Adrenal gland (tissue), 12 donors: ENCODE measurements around the gene SMYD1. TPM values are rescaled to one million over a fixed set of nuclear protein-coding genes. Genes with fewer than 3 reads are reported as not detected.

ENCODE experiments used
- DNase-seq, 7 donors: peaks; one replicate each; pipeline ENCODE4 v3.0.0-alpha.2; 2019 to 2020
- H3K27ac ChIP-seq, 5 donors: fragments of 200-600 bp; sonication (generic) in 4 of 5; 1 replicate in 3 of 5; 2 replicates in 2 of 5; pipeline versions ENCODE4 v1.5.1 to v1.8.0; 2016 to 2020; ENCODE audit warnings: mild to moderate bottlenecking in 1 of 5
- H3K27me3 ChIP-seq: fragments of 200-600 bp; 2 replicates; pipeline ENCODE4 v1.8.0; 2021
- H3K36me3 ChIP-seq, 2 donors: fragments of 200-600 bp; replicated peaks in 1 of 2; 1 replicate in 1 of 2; 2 replicates in 1 of 2; pipeline versions ENCODE4 v1.5.1 to v1.8.0; 2018 to 2022
- H3K4me1 ChIP-seq, 2 donors: fragments of 200-600 bp; replicated peaks in 1 of 2; 1 replicate in 1 of 2; 2 replicates in 1 of 2; pipeline versions ENCODE4 v1.5.1 to v1.8.0; 2018 to 2021
- H3K4me3 ChIP-seq, 4 donors: fragments of 200-600 bp; sonication (generic) in 3 of 4; one replicate each; pipeline ENCODE4 v1.5.1; 2016 to 2018
- H3K9me3 ChIP-seq, 3 donors: fragments of 200-600 bp; sonication (generic) in 1 of 3; replicated peaks in 1 of 3; 1 replicate in 2 of 3; 2 replicates in 1 of 3; pipeline versions ENCODE4 v1.5.1 to v1.8.0; 2016 to 2021
- POLR2A ChIP-seq, 2 donors: fragments of 450-650 bp; IDR thresholded peaks; one replicate each; pipeline ENCODE4 v1.6.1; 2017; ENCODE audit warnings: antibody characterized with exemption in 2 of 2, mild to moderate bottlenecking in 2 of 2, moderate library complexity in 1 of 2
- WGBS, 4 donors: extraction: QIAGEN DNeasy Blood & Tissue Kit in 2 of 4; methylation state at CpG; one replicate each; pipeline versions ENCODE4 v1.1.5 to v1.1.7; 2013 to 2017; 5-methylcytosine and 5-hydroxymethylcytosine counted together
- intact Hi-C, 2 donors: fragments of 100-400 bp; cut with DNase I; formaldehyde crosslinking; loops; one replicate each; pipeline versions ENCODE4 v1.14.1 to v1.15.0; 2022 to 2023
- polyA plus RNA-seq, 3 donors: library from polyadenylated mRNA; stranded (reverse); fragments of 200-250 nt in 2 of 3; fragments of 350-450 nt in 1 of 3; fragmentation: Illumina TruSeq in 1 of 3; extraction: RNeasy Lipid Tissue Mini Kit (QIAGEN cat#74804) in 1 of 3; gene quantifications; one replicate each; pipeline ENCODE4 v1.2.3, GENCODE V29; 2013 to 2014
- total RNA-seq, 9 donors: library from RNA; depleted of rRNA in 4 of 9; stranded (reverse); fragments of >200 nt in 4 of 9; fragments of 120-200 nt in 1 of 9; fragmentation: NEBNext Ultra II Directional in 1 of 9; extraction: Animal tissue kit (Norgen Biotek cat#: 25700) in 1 of 9; gene quantifications; one replicate each; pipeline versions ENCODE4 v1.1.0 to v1.2.4, GENCODE V29; 2013 to 2023
- TF ChIP-seq, protein P1 (sequence below), 6 experiments: fragments of 450-650 bp in 4 of 6; fragments of 200-600 bp in 2 of 6; sonication (generic) in 1 of 6; IDR thresholded peaks; 1 replicate in 5 of 6; 2 replicates in 1 of 6; pipeline versions ENCODE4 v1.5.1 to v1.8.0; 2016 to 2021; ENCODE audit warnings: antibody characterized with exemption in 6 of 6, mild to moderate bottlenecking in 2 of 6, moderate library complexity in 1 of 6
- donor health status: healthy with polysubstance abuse.
- donor health status: Bipolar disorder and iron deficiency.
- donor health status: DM: yes; HTN: yes; CAD: no.
- donor health status: DM: no; HTN: no; CAD: no.
- donor health status: DM: no; HTN: no; CAD: no.
- donor health status: DM: yes; HTN: yes; CAD: no.

The SMYD1 gene
- total and polyA plus RNA-seq, 12 donors = under 0.01 to 0.34 (median 0.07) TPM; not detected in 8

DNA sequence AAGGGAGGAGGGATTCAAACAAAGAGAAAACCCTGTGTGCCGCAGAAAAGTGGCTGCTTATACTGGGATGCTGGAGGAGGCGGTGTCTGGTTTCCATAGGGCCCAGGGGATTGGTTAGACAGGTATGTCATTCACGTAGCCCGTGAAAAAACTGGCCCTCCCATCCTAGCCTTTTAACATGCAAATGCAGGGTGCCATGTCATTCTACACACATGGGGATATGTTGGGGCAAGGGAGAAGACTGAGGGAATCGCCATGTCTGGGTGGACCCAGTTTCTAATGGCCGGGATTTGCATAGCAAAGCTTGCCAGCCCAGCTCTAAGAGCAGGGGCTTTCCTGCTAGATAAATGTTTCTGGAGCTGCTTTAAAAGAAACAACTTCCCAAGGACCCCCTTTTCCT lies 43.1 kb upstream of the SMYD1 start:
- TF ChIP-seq POLR2A (IDR thresholded peaks at IDR 0.05) = no peak
- TF ChIP-seq, protein P1, sequence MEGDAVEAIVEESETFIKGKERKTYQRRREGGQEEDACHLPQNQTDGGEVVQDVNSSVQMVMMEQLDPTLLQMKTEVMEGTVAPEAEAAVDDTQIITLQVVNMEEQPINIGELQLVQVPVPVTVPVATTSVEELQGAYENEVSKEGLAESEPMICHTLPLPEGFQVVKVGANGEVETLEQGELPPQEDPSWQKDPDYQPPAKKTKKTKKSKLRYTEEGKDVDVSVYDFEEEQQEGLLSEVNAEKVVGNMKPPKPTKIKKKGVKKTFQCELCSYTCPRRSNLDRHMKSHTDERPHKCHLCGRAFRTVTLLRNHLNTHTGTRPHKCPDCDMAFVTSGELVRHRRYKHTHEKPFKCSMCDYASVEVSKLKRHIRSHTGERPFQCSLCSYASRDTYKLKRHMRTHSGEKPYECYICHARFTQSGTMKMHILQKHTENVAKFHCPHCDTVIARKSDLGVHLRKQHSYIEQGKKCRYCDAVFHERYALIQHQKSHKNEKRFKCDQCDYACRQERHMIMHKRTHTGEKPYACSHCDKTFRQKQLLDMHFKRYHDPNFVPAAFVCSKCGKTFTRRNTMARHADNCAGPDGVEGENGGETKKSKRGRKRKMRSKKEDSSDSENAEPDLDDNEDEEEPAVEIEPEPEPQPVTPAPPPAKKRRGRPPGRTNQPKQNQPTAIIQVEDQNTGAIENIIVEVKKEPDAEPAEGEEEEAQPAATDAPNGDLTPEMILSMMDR (IDR thresholded peaks at IDR 0.05) = no peak

DNA sequence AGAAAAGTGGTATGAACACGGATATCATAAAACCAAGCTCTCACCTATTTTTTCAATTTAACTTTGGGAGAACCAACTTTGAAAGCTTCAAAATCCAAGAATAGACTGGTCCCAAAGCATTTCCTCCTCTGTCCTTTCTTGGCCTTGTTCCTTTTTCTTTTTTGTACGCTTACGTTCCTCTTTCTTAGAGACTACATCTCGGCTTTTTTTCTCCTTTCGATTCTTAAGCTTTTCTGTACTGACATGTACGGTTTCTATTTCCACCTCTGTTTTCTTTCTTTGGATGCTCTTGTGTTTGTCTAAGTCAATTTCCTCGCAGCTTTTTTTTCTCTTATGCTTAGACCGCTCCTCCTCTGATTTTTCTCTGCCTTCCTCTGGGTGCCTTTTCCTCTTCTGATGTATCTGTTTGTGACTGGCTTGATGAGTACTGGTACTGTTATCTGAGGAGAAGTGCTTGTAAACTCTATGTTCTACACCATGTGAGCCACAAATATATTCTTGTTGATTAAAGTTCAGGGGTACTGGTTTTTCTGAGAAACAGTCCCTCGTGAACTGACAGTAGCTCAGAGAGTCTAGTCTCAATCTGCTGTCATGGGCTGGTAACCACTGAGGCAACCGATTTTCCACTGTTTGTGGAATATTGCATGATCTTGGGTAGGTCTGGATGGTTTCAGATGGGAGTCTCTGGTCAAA lies 39.8 kb upstream of the SMYD1 start:
- WGBS, 4 donors = 80 to 91% (median 82%) methylated on average over 10 of the region's 10 CpGs
- no peak for TF ChIP-seq POLR2A (IDR thresholded peaks at IDR 0.05)
- TF ChIP-seq, protein P1 (IDR thresholded peaks at IDR 0.05) = no peak
- no peaks in the 10 kb centered on the region for H3K4me1 ChIP-seq
- no peaks in the 10 kb centered on the region for H3K9me3 ChIP-seq
- no peak overlapping the region for H3K4me3 ChIP-seq
- no peak for DNase-seq
- H3K27ac ChIP-seq = no peak overlapping the region
- intact Hi-C loops = no loop called here
- no peaks in the 10 kb centered on the region for H3K27me3 ChIP-seq
- peaks cover 0 to 21% of the 10 kb centered on the region in 2 donors for H3K36me3 ChIP-seq

More for the DNA sequence above, 43.1 kb upstream of the SMYD1 start:
- no peak overlapping the region for H3K4me3 ChIP-seq
- H3K9me3 ChIP-seq = no peaks in the 10 kb centered on the region
- intact Hi-C loops = no loop called here
- H3K4me1 ChIP-seq = no peaks in the 10 kb centered on the region
- peaks cover 0 to 7% of the 10 kb centered on the region in 2 donors for H3K36me3 ChIP-seq
- DNase-seq = no peak
- H3K27ac ChIP-seq = no peak overlapping the region
- H3K27me3 ChIP-seq = no peaks in the 10 kb centered on the region
- 76 to 85% (median 82%) methylated on average over 6 of the region's 6 CpGs for WGBS, 4 donors

DNA sequence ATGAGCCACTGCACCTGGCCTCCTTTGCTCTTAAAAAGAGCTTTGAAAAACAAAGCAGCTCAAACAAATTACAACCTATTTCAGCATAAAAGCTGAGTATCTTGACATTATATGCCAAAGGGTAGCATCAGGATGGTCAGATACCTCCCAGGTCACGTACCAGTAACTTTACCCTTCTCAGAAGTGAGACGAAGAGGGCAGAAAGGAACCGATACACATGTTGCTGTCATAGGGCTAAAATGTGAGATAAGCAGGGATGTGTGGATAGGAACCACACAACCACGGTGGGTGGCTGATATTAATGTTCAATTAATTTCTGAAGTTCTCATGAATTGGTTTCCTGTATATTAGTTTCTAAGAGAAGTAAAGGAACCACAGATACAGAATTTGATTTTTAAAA lies 38.7 kb upstream of the SMYD1 start:
- TF ChIP-seq POLR2A (IDR thresholded peaks at IDR 0.05) = no peak
- TF ChIP-seq, protein P1 (IDR thresholded peaks at IDR 0.05) = no peak
- Histone ChIP-seq H3K4me3 (no peak overlapping the region), H3K36me3 (peaks cover 0 to 21% of the 10 kb centered on the region in 2 donors), H3K4me1 (no peaks in the 10 kb centered on the region), H3K9me3 (no peaks in the 10 kb centered on the region), H3K27ac (no peak overlapping the region), H3K27me3 (no peaks in the 10 kb centered on the region)
- no peak for DNase-seq
- intact Hi-C loops = no loop called here
- 96 to 99% (median 98%) methylated on average over 4 of the region's 4 CpGs for WGBS, 4 donors

DNA sequence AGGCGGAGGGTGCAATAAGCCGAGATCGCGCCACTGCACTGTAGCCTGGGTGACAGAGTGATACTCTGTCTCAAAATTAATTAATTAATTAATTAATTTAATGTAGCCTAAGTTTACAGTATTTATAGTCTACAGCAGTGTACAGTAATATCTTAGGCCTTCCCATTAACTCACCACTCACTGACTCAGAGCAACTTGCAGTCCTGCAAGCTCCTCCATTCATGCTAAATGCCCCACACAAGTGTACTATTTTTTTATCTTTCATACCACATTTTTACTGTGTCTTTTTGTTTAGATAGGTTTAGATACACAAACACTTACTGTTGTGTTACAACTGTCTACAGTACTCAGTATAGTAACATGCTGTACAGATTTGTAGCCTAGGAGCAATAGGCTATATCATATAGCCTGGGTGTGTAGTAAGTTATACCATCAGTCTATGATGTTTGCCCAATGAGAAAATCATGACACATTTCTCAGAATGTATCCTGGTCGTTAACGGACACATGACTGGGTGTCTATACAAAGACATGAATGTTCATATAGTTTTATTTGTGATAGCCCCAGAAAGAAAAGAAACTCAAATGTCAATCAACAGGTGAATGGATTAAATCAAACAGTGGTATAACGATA lies 35.4 kb upstream of the SMYD1 start:
- intact Hi-C loops = no loop called here
- no peak for DNase-seq
- H3K9me3 ChIP-seq = no peaks in the 10 kb centered on the region
- no peak overlapping the region for H3K4me3 ChIP-seq
- H3K4me1 ChIP-seq = peaks cover 5 to 15% of the 10 kb centered on the region in 2 donors
- H3K27ac ChIP-seq = no peak overlapping the region
- H3K27me3 ChIP-seq = no peaks in the 10 kb centered on the region
- TF ChIP-seq, protein P1 (IDR thresholded peaks at IDR 0.05) = no peak
- no peak for TF ChIP-seq POLR2A (IDR thresholded peaks at IDR 0.05)
- H3K36me3 ChIP-seq = peaks cover 0 to 21% of the 10 kb centered on the region in 2 donors
- WGBS, 4 donors = 96 to 98% (median 96%) methylated on average over 7 of the region's 7 CpGs
